OCI-LY7 (cell line): ENCODE measurements around the gene TCFL5. TPM values are rescaled to one million over a fixed set of nuclear protein-coding genes. Genes with fewer than 3 reads are reported as not detected.

Experiments
- BruUV-seq: library from RNA; stranded (reverse); fragments of 400-500 nt; replicated peaks from 2 replicates; lab custom pipeline; 2021; lab: Mats Ljungman, UMichigan
- CTCF ChIA-PET: fragments of 300-600 bp; sonication (Branson Sonifier 250); formaldehyde crosslinking; loops from one replicate; lab custom pipeline; 2022; ENCODE audit warnings: antibody characterized with exemption; ENCODE audit not compliant: unreplicated experiment; lab: Charles Lee
- POLR2A ChIA-PET: fragments of 300-600 bp; sonication (Branson Sonifier 250); formaldehyde crosslinking; loops from one replicate; lab custom pipeline; 2022; ENCODE audit warnings: antibody characterized with exemption; lab: Charles Lee
- DNase-seq: peaks from one replicate; pipeline ENCODE4 v3.0.0-alpha.2; 2015; ENCODE audit warnings: low spot score
- H2AFZ ChIP-seq: fragments of 200-600 bp; sonication (generic), shearing (Covaris generic); 2 replicates; pipeline ENCODE4 v1.6.1; 2014; ENCODE audit warnings: mild to moderate bottlenecking, antibody characterized with exemption, low read length, moderate library complexity
- H3K27ac ChIP-seq: fragments of 200-600 bp; sonication (generic); 2 replicates; pipeline ENCODE4 v1.5.1; 2014; ENCODE audit warnings: mixed run types, low read depth, mild to moderate bottlenecking, moderate library complexity, low read length, inconsistent platforms; ENCODE audit not compliant: poor library complexity, severe bottlenecking
- H3K36me3 ChIP-seq: fragments of 200-600 bp; sonication (generic); 2 replicates; pipeline ENCODE4 v1.6.1; 2014; ENCODE audit warnings: mild to moderate bottlenecking, antibody characterized with exemption, low read length, moderate library complexity, mixed read lengths; ENCODE audit not compliant: insufficient read depth
- H3K4me1 ChIP-seq: fragments of 200-600 bp; sonication (generic); 2 replicates; pipeline ENCODE4 v1.5.1; 2014; ENCODE audit warnings: mild to moderate bottlenecking, low read length; ENCODE audit not compliant: insufficient read depth, poor library complexity, severe bottlenecking
- H3K4me2 ChIP-seq: fragments of 200-600 bp; sonication (generic); 2 replicates; pipeline ENCODE4 v1.6.1; 2014; ENCODE audit warnings: mild to moderate bottlenecking, low read length
- H3K4me3 ChIP-seq: fragments of 200-600 bp; sonication (generic); 2 replicates; pipeline ENCODE4 v1.5.1; 2014; ENCODE audit warnings: mild to moderate bottlenecking, low read depth, low read length; ENCODE audit not compliant: poor library complexity, severe bottlenecking
- H3K79me2 ChIP-seq: fragments of 200-600 bp; sonication (generic); 2 replicates; pipeline ENCODE4 v1.6.1; 2016; ENCODE audit warnings: low read depth, mild to moderate bottlenecking, low read length, moderate library complexity, mixed read lengths; ENCODE audit not compliant: insufficient read depth
- H3K9me2 ChIP-seq: fragments of 200-600 bp; sonication (generic); 2 replicates; pipeline ENCODE4 v1.6.1; 2016; ENCODE audit warnings: mild to moderate bottlenecking, low read length, mixed read lengths; ENCODE audit not compliant: insufficient read depth
- H3K9me3 ChIP-seq: fragments of 200-600 bp; sonication (generic); 2 replicates; pipeline ENCODE4 v1.6.1; 2014; ENCODE audit warnings: mild to moderate bottlenecking, mixed run types, low read length, mixed read lengths
- H4K20me1 ChIP-seq: fragments of 200-600 bp; sonication (generic); 2 replicates; pipeline ENCODE4 v1.6.1; 2014; ENCODE audit warnings: mild to moderate bottlenecking, antibody characterized with exemption, low read length, moderate library complexity, mixed read lengths; ENCODE audit not compliant: insufficient read depth
- EZH2phosphoT487 ChIP-seq: fragments of 200-600 bp; sonication (generic); IDR thresholded peaks from 2 replicates; pipeline ENCODE4 v1.6.1; 2018; ENCODE audit warnings: low read depth, borderline replicate concordance, mild to moderate bottlenecking, mixed run types, antibody characterized with exemption, low read length, moderate library complexity, mixed read lengths
- intact Hi-C: fragments of 100-400 bp; cut with micrococcal nuclease; formaldehyde crosslinking; loops from one replicate; pipeline ENCODE4 v1.10.0; 2022; ENCODE audit not compliant: unreplicated experiment
- total RNA-seq, 2 experiments: library from RNA; depleted of rRNA in 1 of 2; stranded (reverse); fragments of >200 nt in 1 of 2; shearing (Covaris generic) in 1 of 2; gene quantifications; 2 replicates each; pipeline ENCODE4 v1.2.3, GENCODE V29; 2014 to 2022
- TF ChIP-seq, protein P1 (sequence below): fragments of 200-600 bp; sonication (generic); conservative IDR thresholded peaks from 2 replicates; pipeline ENCODE4 v1.5.1; 2014; ENCODE audit warnings: mild to moderate bottlenecking, antibody characterized with exemption, low read length, moderate library complexity, mixed read lengths

Gene TCFL5
- total RNA-seq, 2 experiments from 2014 or later = 8.7 to 9.5 TPM

GRCh38 chr20:62841705-62842212 lies 19.9 kb downstream of the TCFL5 start:
- no peak overlapping the region for H3K27ac ChIP-seq
- H3K4me2 ChIP-seq = no peak overlapping the region
- no TSS peak for BruUV-seq
- DNase-seq = no peak
- ChIA-PET POLR2A (no interaction called here), CTCF (no interaction called here)
- H3K4me1 ChIP-seq = peaks cover 8% of the 10 kb centered on the region
- no peaks in the 10 kb centered on the region for H3K9me3 ChIP-seq
- no peaks in the 10 kb centered on the region for H4K20me1 ChIP-seq
- no peaks in the 10 kb centered on the region for H3K79me2 ChIP-seq
- intact Hi-C loops = no loop called here
- H3K9me2 ChIP-seq = no peaks in the 10 kb centered on the region
- peaks cover 10% of the 10 kb centered on the region; the same call in 1 of the 2 replicates for H3K36me3 ChIP-seq
- TF ChIP-seq EZH2phosphoT487 = no peak
- TF ChIP-seq, protein P1, sequence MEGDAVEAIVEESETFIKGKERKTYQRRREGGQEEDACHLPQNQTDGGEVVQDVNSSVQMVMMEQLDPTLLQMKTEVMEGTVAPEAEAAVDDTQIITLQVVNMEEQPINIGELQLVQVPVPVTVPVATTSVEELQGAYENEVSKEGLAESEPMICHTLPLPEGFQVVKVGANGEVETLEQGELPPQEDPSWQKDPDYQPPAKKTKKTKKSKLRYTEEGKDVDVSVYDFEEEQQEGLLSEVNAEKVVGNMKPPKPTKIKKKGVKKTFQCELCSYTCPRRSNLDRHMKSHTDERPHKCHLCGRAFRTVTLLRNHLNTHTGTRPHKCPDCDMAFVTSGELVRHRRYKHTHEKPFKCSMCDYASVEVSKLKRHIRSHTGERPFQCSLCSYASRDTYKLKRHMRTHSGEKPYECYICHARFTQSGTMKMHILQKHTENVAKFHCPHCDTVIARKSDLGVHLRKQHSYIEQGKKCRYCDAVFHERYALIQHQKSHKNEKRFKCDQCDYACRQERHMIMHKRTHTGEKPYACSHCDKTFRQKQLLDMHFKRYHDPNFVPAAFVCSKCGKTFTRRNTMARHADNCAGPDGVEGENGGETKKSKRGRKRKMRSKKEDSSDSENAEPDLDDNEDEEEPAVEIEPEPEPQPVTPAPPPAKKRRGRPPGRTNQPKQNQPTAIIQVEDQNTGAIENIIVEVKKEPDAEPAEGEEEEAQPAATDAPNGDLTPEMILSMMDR = no peak
- H3K4me3 ChIP-seq = no peak overlapping the region
- H2AFZ ChIP-seq = no peak overlapping the region

- DNase-seq = no peak
- peaks cover 3% of the 10 kb centered on the region; the same call in 1 of the 2 replicates for H3K36me3 ChIP-seq
- H3K79me2 ChIP-seq = no peaks in the 10 kb centered on the region
- H2AFZ ChIP-seq = no peak overlapping the region
- H3K9me2 ChIP-seq = no peaks in the 10 kb centered on the region
- no peak overlapping the region for H3K4me3 ChIP-seq
- BruUV-seq = no TSS peak
- intact Hi-C loops = no loop called here
- no peaks in the 10 kb centered on the region for H4K20me1 ChIP-seq
- ChIA-PET POLR2A (no interaction called here), CTCF (no interaction called here)
- peaks cover 8% of the 10 kb centered on the region for H3K4me1 ChIP-seq
- TF ChIP-seq, protein P1 = no peak
- no peak for TF ChIP-seq EZH2phosphoT487
- H3K9me3 ChIP-seq = no peaks in the 10 kb centered on the region
- no peak overlapping the region for H3K27ac ChIP-seq
- H3K4me2 ChIP-seq = no peak overlapping the region
These were observed 21.1 kb downstream of the TCFL5 start for GRCh38 chr20:62840244-62841197.

DNA sequence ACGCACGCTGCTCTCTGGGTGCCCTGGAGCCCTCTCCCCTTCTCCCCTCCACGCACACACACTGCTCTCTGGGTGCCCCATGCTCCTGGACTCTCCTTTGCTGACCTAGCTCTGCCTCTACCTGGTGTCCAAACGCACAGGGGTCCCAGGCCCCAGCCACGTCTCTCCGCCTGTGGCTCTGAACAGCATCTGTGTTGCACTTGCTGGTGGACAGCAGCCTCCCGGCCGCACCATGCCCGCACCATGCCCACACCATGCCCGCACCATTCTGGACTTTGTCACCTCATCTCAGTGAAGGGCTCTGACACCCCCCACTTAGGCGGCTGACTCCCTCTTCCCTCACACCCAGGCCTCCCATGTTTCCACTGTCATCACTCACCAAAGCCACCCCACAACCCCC lies 21.8 kb downstream of the TCFL5 start:
- Histone ChIP-seq H3K4me3 (no peak overlapping the region), H3K9me3 (no peaks in the 10 kb centered on the region), H3K4me1 (peaks cover 8% of the 10 kb centered on the region), H3K36me3 (no peaks in the 10 kb centered on the region), H2AFZ (no peak overlapping the region), H4K20me1 (no peaks in the 10 kb centered on the region), H3K79me2 (no peaks in the 10 kb centered on the region), H3K4me2 (no peak overlapping the region), H3K9me2 (no peaks in the 10 kb centered on the region), H3K27ac (no peak overlapping the region)
- DNase-seq = no peak
- intact Hi-C loops = no loop called here
- POLR2A ChIA-PET = no interaction called here
- BruUV-seq = no TSS peak
- TF ChIP-seq EZH2phosphoT487 = no peak
- TF ChIP-seq, protein P1 = no peak
- CTCF ChIA-PET = no interaction called here
